K562 (cell line): ENCODE measurements around the gene TRIM65. TPM values are rescaled to one million over a fixed set of nuclear protein-coding genes. Genes with fewer than 3 reads are reported as not detected.

Experiments
- ATAC-seq: fragments of 200-7000 bp; cut with Tn5 transposase; 3 replicates; pipeline ENCODE4 v1.9.1; 2020; ENCODE audit warnings: moderate library complexity
- BruUV-seq: library from RNA; stranded (reverse); fragments of 400-500 nt; replicated peaks from 2 replicates; lab custom pipeline; 2021; lab: Mats Ljungman, UMichigan
- CTCF ChIA-PET: fragments of 300-600 bp; formaldehyde crosslinking; extraction: SDS; loops from one replicate; lab custom pipeline; 2021; ENCODE audit warnings: low intra/inter-chr PET ratio; lab: Yijun Ruan, JAX
- POLR2A ChIA-PET: fragments of 300-600, 350-650 bp; sonication (Branson Sonifier 250); formaldehyde crosslinking; extraction: SDS; loops from one replicate; lab custom pipeline; 2021; ENCODE audit warnings: antibody characterized with exemption, inconsistent platforms; lab: Yijun Ruan, JAX
- DNase-seq, 4 experiments: peaks; one replicate each; pipeline versions ENCODE4 v3.0.0 to v3.0.0-alpha.2; 2011 to 2018; ENCODE audit warnings: low spot score in 3 of 4, mixed read lengths in 3 of 4; ENCODE audit errors: extremely low read depth in 1 of 4
- FAIRE-seq: peaks from 2 replicates; lab custom pipeline; 2011; peaks lifted over from hg19 to GRCh38; lab: Jason Lieb, UNC
- H2AFZ ChIP-seq: 2 replicates; pipeline ENCODE4 v1.6.0; 2011; ENCODE audit warnings: low read depth, low read length, control low read depth, inconsistent platforms
- H3K27ac ChIP-seq: fragments of 200-600 bp; 3 replicates; pipeline ENCODE4 v1.8.0; 2011; ENCODE audit warnings: low read depth, mild to moderate bottlenecking, control low read depth, inconsistent platforms, low read length, moderate library complexity, mixed read lengths; ENCODE audit errors: extremely low read depth
- H3K27me3 ChIP-seq, 2 experiments: fragments of 300-600 bp in 1 of 2; 2 replicates in 1 of 2; 3 replicates in 1 of 2; pipeline versions ENCODE4 v1.6.0 to v1.8.0; 2011; ENCODE audit warnings: inconsistent platforms in 2 of 2, low read length in 2 of 2, mild to moderate bottlenecking in 1 of 2, mixed read lengths in 1 of 2, moderate library complexity in 1 of 2; ENCODE audit not compliant: control insufficient read depth in 2 of 2, insufficient read depth in 2 of 2
- H3K36me3 ChIP-seq: fragments of 300-600 bp; 3 replicates; pipeline ENCODE4 v1.8.0; 2011; ENCODE audit warnings: mild to moderate bottlenecking, low read length, inconsistent platforms; ENCODE audit not compliant: control insufficient read depth, insufficient read depth
- H3K4me1 ChIP-seq, 2 experiments: fragments of 200-600 bp in 1 of 2; replicated peaks in 1 of 2; 2 replicates in 1 of 2; 3 replicates in 1 of 2; pipeline versions ENCODE4 v1.5.1 to v1.8.0; 2011; ENCODE audit warnings: inconsistent platforms in 2 of 2, low read length in 2 of 2, mild to moderate bottlenecking in 1 of 2, mixed read lengths in 1 of 2, moderate library complexity in 1 of 2; ENCODE audit not compliant: control insufficient read depth in 2 of 2, insufficient read depth in 2 of 2
- H3K4me2 ChIP-seq: 2 replicates; pipeline ENCODE4 v1.6.1; 2011; ENCODE audit warnings: low read length, control low read depth, inconsistent platforms, mixed read lengths; ENCODE audit not compliant: insufficient read depth
- H3K4me3 ChIP-seq: fragments of 200-600 bp; sonication (generic), shearing (Covaris generic); 2 replicates; pipeline ENCODE4 v1.5.1; 2016; ENCODE audit warnings: control low read depth, inconsistent platforms
- H3K79me2 ChIP-seq: fragments of 200-600 bp; 3 replicates; pipeline ENCODE4 v1.8.0; 2011; ENCODE audit warnings: low read length, inconsistent platforms; ENCODE audit not compliant: control insufficient read depth, insufficient read depth
- H3K9ac ChIP-seq, 2 experiments: 2 replicates each; pipeline versions ENCODE4 v1.6.0 to v1.6.1; 2011; ENCODE audit warnings: low read depth in 2 of 2, low read length in 2 of 2, control low read depth in 1 of 2, inconsistent platforms in 1 of 2, mild to moderate bottlenecking in 1 of 2, mixed read lengths in 1 of 2; ENCODE audit not compliant: insufficient read depth in 1 of 2
- H3K9me1 ChIP-seq: one replicate; pipeline ENCODE4 v1.6.0; 2011; ENCODE audit warnings: inconsistent platforms, mild to moderate bottlenecking, low read length, moderate library complexity; ENCODE audit not compliant: control insufficient read depth, insufficient read depth
- H3K9me3 ChIP-seq: replicated peaks from 2 replicates; pipeline ENCODE4 v1.5.1; 2011; ENCODE audit warnings: low read depth, low read length, inconsistent platforms; ENCODE audit not compliant: control insufficient read depth, insufficient read depth
- H4K20me1 ChIP-seq: replicated peaks from 2 replicates; pipeline ENCODE4 v1.6.1; 2011; ENCODE audit warnings: low read length, inconsistent platforms, mixed read lengths; ENCODE audit not compliant: control insufficient read depth, insufficient read depth
- ARNT ChIP-seq, 2 experiments: fragments of 450-650 bp; IDR thresholded peaks; 2 replicates each; pipeline ENCODE4 v1.6.1; 2016; ENCODE audit warnings: mild to moderate bottlenecking in 1 of 2
- BCOR ChIP-seq: fragments of 450-650 bp; IDR thresholded peaks from 2 replicates; pipeline ENCODE4 v1.6.1; 2016
- BRD9 ChIP-seq: fragments of 450-650 bp; IDR thresholded peaks from 2 replicates; pipeline ENCODE4 v1.6.1; 2018; ENCODE audit warnings: low read depth; ENCODE audit not compliant: partially characterized antibody
- CUX1 ChIP-seq: fragments of 200-800 bp; sonication (Bioruptor generic); IDR thresholded peaks from 2 replicates; pipeline ENCODE4 v1.6.1; 2016; ENCODE audit warnings: missing genetic modification characterization, missing compliant biosample characterization
- EP300 ChIP-seq: IDR thresholded peaks from 2 replicates; pipeline ENCODE4 v1.6.1; 2012; ENCODE audit warnings: low read length, improper control_type of control experiment
- NELFE ChIP-seq: IDR thresholded peaks from 2 replicates; pipeline ENCODE4 v1.6.1; 2011; ENCODE audit warnings: mild to moderate bottlenecking; ENCODE audit not compliant: insufficient read depth, insufficient read length
- RBM15 ChIP-seq: fragments of 200-400 bp; formaldehyde crosslinking; IDR thresholded peaks from 2 replicates; pipeline ENCODE4 v1.6.1; 2018; ENCODE audit warnings: mild to moderate bottlenecking, low read length, moderate library complexity; ENCODE audit not compliant: insufficient read depth
- SETDB1 ChIP-seq: IDR thresholded peaks from one replicate; pipeline ENCODE4 v1.6.1; 2012; ENCODE audit warnings: low read length, control low read depth, inconsistent platforms
- UBTF ChIP-seq, 2 experiments: IDR thresholded peaks; 2 replicates each; pipeline ENCODE4 v1.6.1; 2012; ENCODE audit warnings: improper control_type of control experiment in 2 of 2, low read depth in 2 of 2, low read length in 2 of 2, borderline replicate concordance in 1 of 2
- ZBTB49 ChIP-seq: sonication (generic); formaldehyde crosslinking; IDR thresholded peaks from 2 replicates; pipeline ENCODE4 v1.8.0; 2022; ENCODE audit warnings: missing genetic modification reagents, mild to moderate bottlenecking, borderline replicate concordance
- ZNF124 ChIP-seq: sonication (generic); formaldehyde crosslinking; IDR thresholded peaks from 2 replicates; pipeline ENCODE4 v1.8.1; 2022; ENCODE audit warnings: missing genetic modification reagents
- ZNF24 ChIP-seq: fragments of 450-650 bp; IDR thresholded peaks from 2 replicates; pipeline ENCODE4 v1.6.1; 2016
- ZNF263 ChIP-seq: sonication (generic); formaldehyde crosslinking; IDR thresholded peaks from 2 replicates; pipeline ENCODE4 v1.8.0; 2022; ENCODE audit warnings: mild to moderate bottlenecking, missing genetic modification reagents, borderline replicate concordance
- WGBS: fragments of 100-300 bp; shearing (Covaris generic); methylation state at CpG from one replicate; pipeline ENCODE4 v1.1.6; 2016; ENCODE audit warnings: low coverage, mixed read lengths; ENCODE audit not compliant: insufficient coverage; ENCODE audit errors: missing lambda C conversion rate; 5-methylcytosine and 5-hydroxymethylcytosine counted together
- in situ Hi-C: fragments of 300-500 bp; cut with MboI; formaldehyde crosslinking; loops from 4 replicates; pipeline ENCODE4 v1.15.0; 2018; ENCODE audit warnings: inconsistent platforms, mixed read lengths
- intact Hi-C: fragments of 100-400 bp; cut with micrococcal nuclease; formaldehyde crosslinking; loops from 2 replicates; pipeline ENCODE4 v1.14.2; 2022
- polyA plus RNA-seq, 8 experiments: library from polyadenylated mRNA; depleted of rRNA in 4 of 8; stranded (reverse) in 5 of 8; unstranded in 3 of 8; fragments of >200 nt; fragmentation: Nextera tagmentation in 2 of 8; fragmentation: Illumina TruSeq in 1 of 8; extraction: Ambion mirVana in 2 of 8; extraction: Trizol in 1 of 8; gene quantifications; 2 replicates each; pipeline versions ENCODE4 v1.2.1 to v1.2.3, GENCODE V29; 2011 to 2014; ENCODE audit warnings: inconsistent platforms in 1 of 8, missing spikeins in 1 of 8
- total RNA-seq, 7 experiments: library from RNA; depleted of rRNA in 6 of 7; stranded (reverse); fragments of >200 nt in 6 of 7; fragmentation: Illumina TruSeq in 2 of 7; extraction: Trizol in 2 of 7; gene quantifications; 2 replicates each; pipeline versions ENCODE4 v1.2.1 to v1.2.3, GENCODE V29; 2011 to 2021; ENCODE audit warnings: low replicate concordance in 1 of 7

The TRIM65 gene
- total and polyA plus RNA-seq, 9 of the 15 experiments (the other 6 are each of a cell fraction or from before 2014, with no cell fraction given), result 2.8 to 45.7 (median 22.9) TPM

GRCh38 chr17:75931062-75931461 lies 34.3 kb upstream of the TRIM65 start:
- CTCF ChIA-PET, result no interaction called here
- Histone ChIP-seq H3K36me3 (peaks cover 5% of the 10 kb centered on the region; the same call in 1 of the 3 replicates), H3K9me1 (peaks cover 5% of the 10 kb centered on the region), H3K27me3 (no peaks in the 10 kb centered on the region), H3K27ac (no peak overlapping the region), H3K4me2 (no peak overlapping the region), H3K9ac (no peak overlapping the region), H3K4me1 (no peaks in the 10 kb centered on the region; a peak in 1 of 5 replicates), H2AFZ (no peak overlapping the region), H3K4me3 (no peak overlapping the region), H4K20me1 (no peaks in the 10 kb centered on the region), H3K79me2 (no peaks in the 10 kb centered on the region), H3K9me3 (no peaks in the 10 kb centered on the region)
- in situ Hi-C loops, result no loop called here
- POLR2A ChIA-PET, result interaction anchor here (1.1 to 1.7 kb wide), 2 partner anchors 11 to 156 kb away, joined by 5 to 7 read pairs; no protein-coding TSS in a partner anchor
- ATAC-seq (no peak), FAIRE-seq (no peak), DNase-seq (no peak)
- no TSS peak for BruUV-seq
- intact Hi-C loops, result no loop called here
- WGBS, result 64% methylated on average over 4 of the region's 4 CpGs
- no peak for TF ChIP-seq RBM15
- no peak for TF ChIP-seq CUX1 (CRISPR knock-in tag)
- no peak for TF ChIP-seq BRD9
- TF ChIP-seq UBTF (IDR thresholded peaks at IDR 0.05; ENCODE audit: borderline replicate concordance in 1 of 2, low read depth in 2 of 2, low read length in 2 of 2), result no peak
- no peak for TF ChIP-seq ZNF24
- TF ChIP-seq ZNF263 (CRISPR knock-in tag), result no peak
- TF ChIP-seq NELFE, result no peak
- TF ChIP-seq ZBTB49 (CRISPR knock-in tag), result no peak
- no peak for TF ChIP-seq SETDB1
- TF ChIP-seq ARNT (IDR thresholded peaks at IDR 0.05), result no peak
- TF ChIP-seq ZNF124 (CRISPR knock-in tag), result no peak
- TF ChIP-seq EP300, result no peak
- TF ChIP-seq BCOR, result no peak
